GM23248 (cell line): ENCODE results near the gene HK3. TPM values are rescaled to one million over a fixed set of nuclear protein-coding genes. Genes with fewer than 3 reads are reported as not detected.

Source experiments
- DNase-seq: peaks from one replicate; pipeline ENCODE4 v3.0.0-alpha.2; 2015
- H2AFZ ChIP-seq: fragments of 200-600 bp; sonication (generic); 2 replicates; pipeline ENCODE4 v1.6.1; 2016; ENCODE audit warnings: antibody characterized with exemption
- H3F3A ChIP-seq: fragments of 200-600 bp; sonication (generic); 2 replicates; pipeline ENCODE4 v1.6.1; 2016; ENCODE audit warnings: mild to moderate bottlenecking, antibody characterized with exemption, mixed run types; ENCODE audit not compliant: insufficient read depth
- H3K27ac ChIP-seq: fragments of 200-600 bp; sonication (generic); 2 replicates; pipeline ENCODE4 v1.5.1; 2016; ENCODE audit warnings: mild to moderate bottlenecking
- H3K27me3 ChIP-seq: fragments of 200-600 bp; sonication (generic); replicated peaks from 2 replicates; pipeline ENCODE4 v1.6.1; 2016; ENCODE audit warnings: mild to moderate bottlenecking; ENCODE audit not compliant: insufficient read depth
- H3K36me3 ChIP-seq: fragments of 200-600 bp; sonication (generic); 2 replicates; pipeline ENCODE4 v1.6.1; 2016; ENCODE audit warnings: low read depth, mild to moderate bottlenecking
- H3K4me1 ChIP-seq: fragments of 200-600 bp; sonication (generic); 2 replicates; pipeline ENCODE4 v1.6.1; 2016; ENCODE audit warnings: mild to moderate bottlenecking; ENCODE audit not compliant: insufficient read depth
- H3K4me2 ChIP-seq: fragments of 200-600 bp; sonication (generic); one replicate; pipeline ENCODE4 v1.6.1; 2016; ENCODE audit warnings: mild to moderate bottlenecking; ENCODE audit not compliant: unreplicated experiment
- H3K4me3 ChIP-seq: fragments of 200-600 bp; sonication (generic); 2 replicates; pipeline ENCODE4 v1.5.1; 2016; ENCODE audit warnings: mild to moderate bottlenecking
- H3K79me2 ChIP-seq: fragments of 200-600 bp; sonication (generic); 2 replicates; pipeline ENCODE4 v1.6.1; 2016; ENCODE audit warnings: mild to moderate bottlenecking; ENCODE audit not compliant: insufficient read depth
- H3K9ac ChIP-seq: fragments of 200-600 bp; sonication (generic); 2 replicates; pipeline ENCODE4 v1.6.1; 2016; ENCODE audit warnings: mild to moderate bottlenecking
- H3K9me2 ChIP-seq: fragments of 200-600 bp; sonication (generic); 2 replicates; pipeline ENCODE4 v1.6.1; 2016; ENCODE audit warnings: mixed run types, mild to moderate bottlenecking, moderate library complexity; ENCODE audit not compliant: insufficient read depth
- H3K9me3 ChIP-seq: fragments of 200-600 bp; sonication (generic); one replicate; pipeline ENCODE4 v1.6.1; 2017; ENCODE audit warnings: low read depth
- H4K20me1 ChIP-seq: fragments of 200-600 bp; sonication (generic); 2 replicates; pipeline ENCODE4 v1.6.0; 2016; ENCODE audit not compliant: insufficient read depth
- EZH2 ChIP-seq: fragments of 200-600 bp; sonication (generic); IDR thresholded peaks from 2 replicates; pipeline ENCODE4 v1.6.1; 2018; ENCODE audit warnings: antibody characterized with exemption, mild to moderate bottlenecking; ENCODE audit not compliant: insufficient read depth, poor library complexity, severe bottlenecking
- EZH2phosphoT487 ChIP-seq: fragments of 200-600 bp; sonication (generic); IDR thresholded peaks from 2 replicates; pipeline ENCODE4 v1.6.1; 2018; ENCODE audit warnings: antibody characterized with exemption, moderate library complexity, mild to moderate bottlenecking, low read depth; ENCODE audit not compliant: insufficient read depth
- WGBS, 2 experiments: methylation state at CpG; one replicate each; pipeline ENCODE4 v1.1.6; 2015 to 2017; ENCODE audit warnings: low lambda C conversion rate in 2 of 2, low coverage in 1 of 2; ENCODE audit errors: missing lambda C conversion rate in 2 of 2; 5-methylcytosine and 5-hydroxymethylcytosine counted together
- in situ Hi-C: fragments of 300-500 bp; cut with MboI; formaldehyde crosslinking; loops from 2 replicates; pipeline ENCODE4 v1.15.0; 2020
- polyA plus RNA-seq: library from polyadenylated mRNA; unstranded; fragments of >200 nt; fragmentation: Nextera tagmentation; extraction: Ambion mirVana; gene quantifications from 2 replicates; pipeline ENCODE4 v1.2.1, GENCODE V29; 2016
- total RNA-seq: library from RNA; depleted of rRNA; stranded (reverse); fragments of >200 nt; shearing (Covaris generic); gene quantifications from 2 replicates; pipeline ENCODE4 v1.2.3, GENCODE V29; 2014

Gene HK3
- total and polyA plus RNA-seq, 2 experiments from 2014 or later = not detected

- no peak for DNase-seq
- Histone ChIP-seq H2AFZ (no peak overlapping the region), H3F3A (no peaks in the 10 kb centered on the region), H3K27ac (no peak overlapping the region), H3K9me3 (no peaks in the 10 kb centered on the region), H4K20me1 (no peaks in the 10 kb centered on the region), H3K9me2 (no peaks in the 10 kb centered on the region), H3K79me2 (no peaks in the 10 kb centered on the region), H3K4me3 (no peak overlapping the region), H3K27me3 (0 out of 2 replicates have a peak, but pooled peaks cover 3% of the 10 kb centered on the region), H3K9ac (no peak overlapping the region), H3K4me2 (no peak overlapping the region), H3K4me1 (no peaks in the 10 kb centered on the region), H3K36me3 (no peaks in the 10 kb centered on the region)
- in situ Hi-C loops = no loop called here
- TF ChIP-seq EZH2phosphoT487 (no peak), EZH2 (no peak)
- 72 to 78% methylated on average over 17 of the region's 17 CpGs for WGBS, 2 experiments
These were observed 15.2 kb downstream of the HK3 start for GRCh38 chr5:176883700-176884570.

DNA sequence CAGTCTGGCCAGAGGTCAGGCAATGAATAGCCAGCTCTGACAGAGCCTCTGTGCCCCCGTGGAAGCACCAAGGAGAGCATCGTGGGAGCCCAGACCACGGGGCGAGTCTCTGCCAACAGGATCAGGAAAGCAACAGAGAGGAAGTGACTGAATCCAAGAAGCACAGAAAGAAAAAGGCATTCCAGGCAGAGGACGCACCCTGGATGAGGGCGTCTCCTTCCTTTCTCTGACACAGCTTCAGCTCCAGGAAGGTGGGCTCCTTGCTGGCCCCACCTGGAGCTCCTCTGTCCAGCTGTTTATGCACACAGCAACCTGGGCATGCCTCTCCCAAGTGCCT is 16.6 kb downstream of the HK3 start:
- peak; percentile 44 for DNase-seq
- no peak overlapping the region for H2AFZ ChIP-seq

GRCh38 chr5:176881816-176882566 is 17.2 kb downstream of the HK3 start:
- H3K4me2 ChIP-seq = no peak overlapping the region
- H3K4me3 ChIP-seq = no peak overlapping the region
- no peaks in the 10 kb centered on the region for H4K20me1 ChIP-seq
- H3K9ac ChIP-seq = no peak overlapping the region
- no peaks in the 10 kb centered on the region for H3K9me3 ChIP-seq
- H2AFZ ChIP-seq = no peak overlapping the region
- no peaks in the 10 kb centered on the region for H3K9me2 ChIP-seq
- peaks cover 11% of the 10 kb centered on the region; the same call in 1 of the 2 replicates for H3K27me3 ChIP-seq
- no peaks in the 10 kb centered on the region for H3K79me2 ChIP-seq
- no peaks in the 10 kb centered on the region for H3K4me1 ChIP-seq
- no peaks in the 10 kb centered on the region for H3F3A ChIP-seq
- H3K27ac ChIP-seq = no peak overlapping the region
- H3K36me3 ChIP-seq = no peaks in the 10 kb centered on the region
- 69 to 72% methylated on average over 24 to 25 of the region's 25 CpGs for WGBS, 2 experiments
- TF ChIP-seq EZH2 (no peak), EZH2phosphoT487 (no peak)
- in situ Hi-C loops = no loop called here
- DNase-seq = no peak

More for the DNA sequence above, 16.6 kb downstream of the HK3 start:
- Histone ChIP-seq H3K36me3 (no peaks in the 10 kb centered on the region), H3F3A (no peaks in the 10 kb centered on the region), H3K4me3 (no peak overlapping the region), H3K27me3 (peaks cover 8% of the 10 kb centered on the region; the same call in 1 of the 2 replicates), H3K4me2 (no peak overlapping the region), H3K79me2 (no peaks in the 10 kb centered on the region), H3K9ac (no peak overlapping the region), H3K4me1 (no peaks in the 10 kb centered on the region), H3K9me2 (no peaks in the 10 kb centered on the region), H4K20me1 (no peaks in the 10 kb centered on the region), H3K27ac (no peak overlapping the region), H3K9me3 (no peaks in the 10 kb centered on the region)
- TF ChIP-seq EZH2phosphoT487 (no peak), EZH2 (no peak)
- WGBS, 2 experiments = 30 to 39% methylated on average over 6 of the region's 6 CpGs
- in situ Hi-C loops = no loop called here

GRCh38 chr5:176881021-176881749 is 18.0 kb downstream of the HK3 start:
- in situ Hi-C loops = no loop called here
- Histone ChIP-seq H3K9me2 (no peaks in the 10 kb centered on the region), H3K9ac (no peak overlapping the region), H2AFZ (no peak overlapping the region), H3K4me2 (no peak overlapping the region), H3F3A (no peaks in the 10 kb centered on the region), H4K20me1 (no peaks in the 10 kb centered on the region), H3K36me3 (no peaks in the 10 kb centered on the region), H3K4me3 (no peak overlapping the region), H3K79me2 (no peaks in the 10 kb centered on the region), H3K27me3 (peaks cover 20% of the 10 kb centered on the region; the same call in 1 of the 2 replicates), H3K27ac (no peak overlapping the region), H3K4me1 (no peaks in the 10 kb centered on the region), H3K9me3 (no peaks in the 10 kb centered on the region)
- 75 to 80% methylated on average over 25 to 26 of the region's 28 CpGs for WGBS, 2 experiments
- no peak for DNase-seq
- TF ChIP-seq EZH2 (no peak), EZH2phosphoT487 (no peak)
